EH (cell line): Measurements from ENCODE around the gene TJP2.

Experiments used
- DNase-seq: peaks from one replicate; pipeline ENCODE4 v3.0.0-alpha.2; 2015; ENCODE audit warnings: low read depth

TJP2 gene

DNA sequence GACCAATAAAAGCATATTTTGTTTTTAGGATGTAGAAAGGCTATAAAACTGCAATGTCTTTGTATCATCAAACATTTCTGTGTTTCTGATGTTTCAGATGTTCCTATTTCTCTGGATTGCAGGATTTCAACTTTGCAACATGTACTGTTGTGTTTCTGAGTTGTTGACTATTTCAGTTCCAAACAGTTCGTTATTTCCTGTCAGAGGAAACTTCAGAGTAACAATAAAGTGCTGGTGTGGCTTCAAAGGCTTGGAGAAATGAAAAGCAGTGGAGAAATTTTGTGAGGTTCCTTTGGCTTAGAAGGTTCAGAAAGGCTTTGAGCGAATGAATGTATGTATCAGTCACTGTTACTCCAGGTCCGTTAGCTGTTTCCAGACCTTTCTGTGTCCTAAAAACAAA lies 17.2 kb downstream of the TJP2 start:
- DNase-seq, result no peak

DNA sequence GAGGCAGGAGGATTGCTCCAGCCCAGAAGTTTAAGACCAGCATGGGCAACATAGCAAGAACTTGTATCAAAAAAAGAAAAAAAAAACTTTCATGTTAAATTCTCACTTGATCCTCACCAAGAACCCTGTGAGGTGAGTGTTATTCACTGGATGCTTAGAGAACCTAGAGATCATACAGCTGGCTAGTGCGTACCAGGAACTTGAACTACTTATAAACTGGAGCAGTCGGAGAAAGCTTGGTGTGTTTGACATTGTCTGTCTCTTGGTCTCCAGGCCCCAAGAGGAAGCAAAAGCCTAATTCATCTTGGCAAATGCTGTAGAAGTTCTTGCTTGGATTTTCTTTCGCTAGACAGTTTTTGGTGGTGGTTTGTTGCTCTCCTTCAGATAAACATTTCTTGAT lies 18.1 kb downstream of the TJP2 start:
- DNase-seq, result no peak

DNA sequence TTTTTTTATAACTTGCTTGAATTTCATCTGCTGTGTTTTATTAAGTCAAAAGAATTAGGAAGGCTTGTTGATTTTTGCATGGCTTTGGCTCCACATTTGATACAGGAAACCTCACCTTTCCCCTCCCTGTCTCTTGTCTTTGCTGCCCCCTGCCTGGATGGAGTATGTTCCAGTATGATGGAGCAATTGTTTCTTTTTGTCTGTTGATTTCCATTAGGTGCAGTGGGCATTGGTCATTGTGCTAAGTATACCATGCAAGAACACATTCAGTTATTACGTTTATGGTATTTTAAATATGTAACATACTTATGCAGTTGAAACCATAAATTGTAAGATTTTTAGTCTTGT lies 19.6 kb downstream of the TJP2 start:
- no peak for DNase-seq

DNA sequence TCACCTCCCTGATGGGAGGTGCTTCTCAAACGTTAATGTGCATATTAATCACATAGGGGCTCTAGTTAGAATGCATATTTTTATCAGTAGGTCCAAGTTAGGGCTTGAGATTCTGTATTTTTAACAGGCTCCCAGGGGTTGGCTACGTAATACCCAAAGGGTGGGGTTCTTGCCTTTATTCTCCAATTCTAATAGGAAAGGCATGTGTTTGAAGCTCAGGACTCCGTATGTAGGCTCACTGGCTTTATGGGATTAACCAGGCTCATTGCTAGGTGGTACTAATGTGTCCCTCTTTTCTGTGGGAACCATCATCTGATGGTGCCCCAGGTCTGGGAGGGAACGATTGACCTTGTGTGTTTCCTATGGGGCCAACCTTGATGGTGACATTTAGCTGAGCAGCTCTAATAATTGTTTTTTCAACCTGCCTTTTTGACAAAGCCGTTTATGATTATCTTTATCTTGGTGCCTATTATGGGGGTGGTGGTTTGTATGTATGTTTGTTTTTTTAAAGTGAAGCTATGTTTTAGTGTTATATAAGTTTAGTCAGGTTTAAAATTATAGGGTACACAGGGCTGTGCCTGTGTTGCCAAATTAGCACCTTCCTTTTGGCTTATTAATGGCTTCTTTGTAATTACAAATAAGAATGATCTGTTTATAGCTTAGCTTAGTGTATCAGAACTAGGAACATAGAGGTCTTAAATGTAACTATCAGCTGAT lies 20.8 kb downstream of the TJP2 start:
- DNase-seq, result no peak

DNA sequence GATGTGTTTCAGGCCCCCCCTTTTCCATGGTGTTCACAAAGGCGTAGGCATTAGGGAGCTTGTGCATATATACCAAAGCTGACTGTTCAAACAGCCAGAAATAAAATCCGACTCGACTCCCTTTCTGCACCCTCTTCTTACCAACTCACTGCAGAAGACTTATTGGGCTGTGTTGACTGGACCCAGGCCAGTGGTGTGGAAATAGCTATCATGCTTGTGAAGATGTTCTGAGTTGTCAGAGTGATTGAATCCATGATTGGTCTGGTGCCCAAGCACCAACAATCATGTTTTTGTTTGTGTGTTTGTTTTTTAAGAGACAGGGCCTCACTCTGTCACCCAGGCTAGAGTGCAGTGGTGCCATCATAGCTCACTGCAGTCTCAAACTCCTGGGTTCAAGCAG lies 21.6 kb downstream of the TJP2 start:
- peak; percentile 14 for DNase-seq

DNA sequence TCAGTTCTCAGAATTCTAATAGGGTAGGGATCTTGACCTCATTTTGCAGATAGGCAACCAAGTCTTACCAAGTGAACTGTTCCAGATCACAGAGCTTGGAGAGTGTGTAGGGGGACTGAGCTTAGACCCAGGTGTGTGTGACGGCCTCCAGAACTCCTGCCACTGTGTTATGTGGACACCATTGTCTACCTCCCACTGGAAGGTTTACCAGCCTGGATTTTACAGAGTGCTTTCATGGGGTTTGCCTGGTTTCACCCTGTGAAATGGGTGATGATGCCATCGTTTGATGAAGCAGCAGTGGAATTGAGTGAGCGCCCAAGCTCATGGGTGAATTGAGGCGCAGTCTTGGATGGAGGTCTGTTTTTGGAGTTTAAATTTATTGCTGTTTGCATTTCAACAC lies 23.6 kb downstream of the TJP2 start:
- no peak for DNase-seq

DNA sequence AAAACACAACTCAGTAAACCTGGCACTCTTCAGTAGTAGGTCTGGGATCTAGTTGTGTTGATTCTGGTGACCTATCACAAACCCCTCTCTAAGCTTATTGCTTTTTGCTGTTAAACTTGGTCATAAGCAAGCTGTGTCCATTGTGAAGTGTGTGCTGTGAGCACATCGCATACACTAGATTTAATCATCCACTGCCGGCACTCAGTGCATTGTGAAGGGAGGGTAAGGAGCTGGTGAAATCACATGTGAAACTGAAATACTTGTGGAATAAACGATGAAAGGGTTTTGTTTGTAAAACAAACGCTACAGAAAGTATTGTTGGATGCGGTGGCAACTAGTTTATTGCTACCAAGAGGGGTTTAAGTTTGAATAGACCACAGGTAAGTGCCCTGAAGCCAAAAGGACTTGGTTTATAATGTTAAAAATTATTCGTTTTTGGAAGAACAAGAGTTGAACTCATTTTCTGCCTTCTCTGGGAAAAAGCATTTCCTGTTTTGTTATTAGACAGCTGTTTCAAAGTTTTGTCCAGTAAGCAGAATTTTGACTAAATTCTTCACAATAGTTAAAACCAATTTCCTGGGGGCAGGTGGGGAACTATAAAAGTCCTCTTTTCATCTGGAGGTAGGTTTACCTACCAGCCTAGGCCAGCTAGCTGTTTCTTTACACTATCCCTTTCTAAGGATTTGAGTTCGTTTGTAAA lies 24.6 kb downstream of the TJP2 start:
- no peak for DNase-seq

DNA sequence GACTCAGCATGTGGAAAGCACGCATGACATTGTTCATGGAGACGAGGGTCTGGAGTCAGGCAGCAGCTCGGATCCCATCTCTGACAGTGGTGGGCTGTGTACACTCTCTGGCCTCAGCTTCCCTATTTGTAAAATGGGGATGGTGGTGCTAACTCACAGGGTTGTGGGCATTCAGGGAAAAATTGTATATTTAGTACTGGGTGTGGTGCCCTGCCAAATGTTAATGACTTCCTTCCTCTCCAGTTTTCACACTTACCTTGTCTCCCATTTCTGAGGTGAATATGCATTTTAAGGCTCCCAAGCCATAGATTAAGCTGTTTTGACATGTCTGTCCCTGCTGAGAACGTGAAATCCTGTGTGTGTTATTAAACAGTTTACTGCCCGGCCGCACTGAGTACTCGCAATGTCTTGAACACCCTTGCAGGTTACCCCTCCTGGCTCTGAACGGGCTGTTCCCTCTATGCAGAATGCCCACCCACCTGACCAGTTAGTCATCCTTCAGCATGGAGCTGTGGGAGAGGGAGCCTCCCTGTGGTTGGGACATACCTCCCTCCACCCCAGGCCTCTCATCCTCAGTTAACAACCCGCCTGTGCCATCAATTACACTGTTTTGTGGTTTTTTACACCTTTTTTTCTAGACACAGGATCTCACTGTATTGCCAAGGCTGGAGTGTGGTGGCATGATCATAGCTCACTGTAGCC lies 25.8 kb downstream of the TJP2 start:
- DNase-seq, result peak; percentile 13

DNA sequence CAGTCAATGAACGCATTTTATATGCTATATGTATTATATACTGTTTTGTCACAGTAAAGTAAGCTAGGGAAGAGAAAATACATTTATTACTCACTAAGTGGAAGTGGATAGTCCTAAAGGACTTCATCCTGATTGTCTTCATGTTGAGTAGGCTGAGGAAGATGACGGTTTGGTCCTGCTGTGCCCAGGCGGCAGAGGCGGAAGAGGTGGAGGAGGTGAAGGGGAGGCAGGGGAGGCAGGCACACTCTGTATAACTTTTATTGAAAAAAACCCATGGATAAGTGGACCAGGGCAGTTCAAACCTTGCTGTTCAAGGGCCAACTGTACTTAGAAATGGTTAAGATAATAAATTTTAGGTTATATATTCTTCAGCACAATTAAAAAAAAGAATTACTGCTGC lies 28.5 kb downstream of the TJP2 start:
- DNase-seq, result no peak

DNA sequence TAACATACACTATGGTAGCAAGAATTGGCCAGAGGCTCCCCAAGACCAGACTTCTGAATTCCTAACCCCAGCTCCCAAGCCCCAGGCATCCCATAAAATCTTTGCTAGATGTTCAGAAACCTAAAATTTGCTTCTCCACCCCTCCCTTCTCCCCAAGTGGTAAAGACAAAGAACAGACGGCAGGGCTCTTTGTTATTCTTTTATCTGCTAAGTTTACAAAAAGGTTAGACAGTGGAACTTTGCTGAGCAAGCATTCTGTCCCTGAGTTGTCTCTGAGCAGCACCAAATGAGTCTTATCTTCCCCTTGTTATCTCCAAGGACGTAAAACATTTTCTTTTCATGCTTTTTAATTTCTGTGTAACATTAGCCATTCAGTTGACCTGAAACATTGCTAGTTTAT lies 30.2 kb downstream of the TJP2 start:
- no peak for DNase-seq

DNA sequence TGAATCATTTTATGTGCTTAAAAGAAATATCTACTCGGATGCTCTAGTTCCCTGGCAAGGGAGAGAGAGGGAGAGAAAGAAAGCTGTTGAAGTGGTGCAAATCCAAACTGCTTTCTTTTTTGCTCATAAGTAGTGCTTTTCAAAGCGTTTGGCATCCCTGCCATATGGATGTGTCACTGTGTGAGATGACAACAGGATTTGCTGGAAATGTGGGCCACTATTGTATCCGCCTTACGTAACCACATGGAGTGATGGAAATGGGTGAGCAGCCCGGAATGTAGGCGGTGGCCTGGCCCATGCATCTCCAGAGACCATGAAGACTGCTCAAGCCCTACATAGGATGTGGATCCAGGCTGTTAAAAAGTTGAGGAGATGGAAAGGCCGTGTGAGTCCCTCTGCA lies 30.8 kb downstream of the TJP2 start:
- DNase-seq, result peak; percentile 47

DNA sequence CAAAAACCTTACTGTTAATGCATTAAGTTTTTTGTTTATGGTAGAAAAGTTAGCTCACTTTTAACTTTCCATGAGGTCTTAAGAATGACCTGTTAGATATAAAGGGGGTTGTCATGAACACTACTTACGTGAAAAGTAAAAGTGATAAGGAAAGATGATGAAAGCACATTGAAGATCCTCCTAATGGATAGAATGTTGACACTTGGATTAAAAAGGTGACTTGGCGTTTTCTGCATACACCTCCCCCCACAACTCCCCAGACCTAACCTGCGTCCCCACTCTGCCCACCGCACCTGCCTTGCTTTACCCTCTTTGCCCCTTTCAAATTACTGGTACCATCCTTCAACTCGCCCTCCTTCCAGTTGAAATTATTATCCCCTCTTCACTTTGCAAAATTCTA lies 32.0 kb downstream of the TJP2 start:
- DNase-seq, result no peak

DNA sequence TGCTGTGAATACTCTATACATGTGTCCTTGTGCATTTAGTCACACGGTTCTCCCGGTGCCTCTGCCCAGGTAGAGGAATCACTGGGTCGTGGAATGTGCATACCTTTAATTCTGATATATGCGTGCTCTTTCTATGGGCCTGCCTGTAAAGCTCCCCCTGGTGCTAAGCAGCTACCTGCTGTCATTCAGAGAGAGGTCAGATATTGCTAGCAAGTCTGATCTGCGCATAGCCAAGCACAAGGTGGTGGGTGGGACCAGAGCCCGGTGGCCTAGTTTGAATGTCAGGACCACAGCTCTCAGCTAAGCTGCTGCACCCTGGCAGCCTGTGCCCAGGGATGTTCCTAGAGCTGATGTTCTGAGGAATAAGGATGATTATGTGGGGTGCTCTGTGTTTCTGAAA lies 33.4 kb downstream of the TJP2 start:
- DNase-seq, result no peak

DNA sequence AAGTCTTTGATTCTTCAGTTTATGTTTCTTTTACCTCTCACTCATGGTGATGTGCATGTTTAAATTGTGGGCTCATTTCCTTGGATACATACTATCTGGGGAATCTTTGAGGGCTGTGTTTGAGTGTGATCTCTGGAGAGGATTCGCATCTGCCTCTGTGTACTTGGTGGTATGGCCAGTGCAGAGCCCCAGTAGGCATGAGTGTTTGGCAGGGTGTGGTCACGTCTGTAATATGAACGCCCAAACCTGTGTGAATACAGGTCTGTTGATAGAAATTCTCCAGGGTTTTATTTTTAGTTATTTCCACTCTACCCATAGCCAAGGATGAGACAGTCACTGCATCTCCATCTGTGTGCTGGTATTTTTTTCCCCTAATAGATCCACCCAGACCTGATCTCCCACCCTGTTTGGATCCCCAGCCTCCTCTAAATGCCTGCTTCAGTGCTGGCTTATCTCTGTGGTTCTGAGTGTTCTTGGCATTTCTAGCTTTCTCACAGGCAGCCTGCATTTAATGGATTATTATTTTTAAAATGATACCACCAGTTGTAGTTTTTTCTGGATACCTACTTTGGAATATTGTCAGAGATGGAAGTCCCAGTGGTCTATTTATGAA lies 37.5 kb downstream of the TJP2 start:
- no peak for DNase-seq

DNA sequence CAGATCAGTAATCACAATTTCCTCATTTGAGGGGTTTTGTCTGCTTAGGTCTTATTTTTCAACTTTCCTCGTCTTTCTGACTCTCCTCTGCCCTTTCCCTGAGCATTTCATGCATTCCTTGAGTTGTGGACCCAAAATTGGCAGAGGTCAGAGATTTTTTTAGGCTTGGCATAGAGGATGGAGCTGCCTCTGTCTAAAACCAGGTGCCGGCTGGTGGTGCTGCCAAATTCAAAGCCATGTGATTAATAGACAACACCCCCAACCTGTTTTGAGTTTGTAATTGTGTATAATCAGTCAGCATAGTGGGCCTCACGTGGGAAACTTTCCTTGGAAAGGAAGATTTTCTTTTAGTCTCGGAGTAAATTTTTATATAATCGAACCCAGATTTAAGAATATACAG lies 39.6 kb downstream of the TJP2 start:
- no peak for DNase-seq

DNA sequence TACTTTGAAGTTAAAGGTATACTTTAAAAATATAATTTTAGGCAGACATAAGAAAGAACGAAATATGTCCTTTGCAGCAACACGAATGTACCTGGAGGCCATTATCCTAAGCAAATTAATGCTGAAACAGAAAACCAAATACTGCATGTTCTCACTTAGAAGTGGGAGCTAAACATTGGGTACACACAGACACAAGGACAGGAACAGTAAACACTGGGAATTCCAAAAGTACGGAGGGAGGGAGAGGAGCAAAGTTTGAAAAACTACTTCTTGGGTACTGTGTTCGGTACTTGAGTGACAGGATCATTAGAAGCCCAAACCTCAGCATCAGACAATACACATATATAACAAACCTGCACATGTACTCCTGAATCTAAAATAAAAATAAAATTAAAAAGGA lies 40.9 kb downstream of the TJP2 start:
- no peak for DNase-seq

DNA sequence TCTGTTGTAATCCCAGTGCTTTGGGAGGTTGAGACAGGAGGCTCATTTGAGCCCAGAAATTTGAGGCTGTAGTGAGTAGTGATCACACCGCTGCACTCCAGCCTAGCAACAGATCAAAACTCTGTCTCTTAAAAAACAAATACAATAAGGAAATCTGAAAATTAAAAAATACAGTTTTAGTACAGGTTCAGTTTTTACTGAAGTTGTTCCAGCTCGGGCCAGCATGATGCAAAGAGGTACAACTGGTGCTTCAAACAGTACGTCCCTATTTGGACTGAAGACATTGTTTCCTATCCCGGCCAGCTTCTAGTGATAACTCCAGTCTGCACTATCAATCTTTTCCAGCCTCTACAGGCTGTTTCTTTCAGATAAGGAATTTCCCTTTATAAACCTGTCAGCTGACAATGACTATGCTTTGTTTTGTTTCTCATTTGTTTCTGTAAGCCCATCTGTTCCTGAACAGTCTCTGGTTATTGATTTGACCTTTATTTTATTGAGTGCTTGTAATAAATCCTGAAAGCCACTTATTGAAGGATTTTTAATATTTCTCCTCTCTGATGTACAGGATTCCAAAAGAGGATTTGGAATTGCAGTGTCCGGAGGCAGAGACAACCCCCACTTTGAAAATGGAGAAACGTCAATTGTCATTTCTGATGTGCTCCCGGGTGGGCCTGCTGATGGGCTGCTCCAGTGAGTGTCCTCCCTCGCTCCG lies 41.9 kb downstream of the TJP2 start:
- DNase-seq, result no peak

DNA sequence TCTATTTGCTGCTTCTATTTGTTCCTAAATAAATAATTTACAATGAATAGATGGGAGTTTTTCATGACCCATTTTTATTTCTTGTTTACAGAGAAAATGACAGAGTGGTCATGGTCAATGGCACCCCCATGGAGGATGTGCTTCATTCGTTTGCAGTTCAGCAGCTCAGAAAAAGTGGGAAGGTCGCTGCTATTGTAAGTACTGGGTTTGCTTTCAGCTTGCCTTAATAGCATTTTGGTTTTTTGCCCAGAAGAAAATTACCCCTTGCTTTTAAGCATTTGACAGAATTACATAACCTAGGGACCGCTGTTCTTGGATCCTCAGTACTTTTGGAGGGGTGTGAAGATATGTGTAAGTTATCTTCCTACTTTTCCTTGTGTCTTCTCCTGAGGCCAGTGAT lies 44.1 kb downstream of the TJP2 start:
- DNase-seq, result no peak

DNA sequence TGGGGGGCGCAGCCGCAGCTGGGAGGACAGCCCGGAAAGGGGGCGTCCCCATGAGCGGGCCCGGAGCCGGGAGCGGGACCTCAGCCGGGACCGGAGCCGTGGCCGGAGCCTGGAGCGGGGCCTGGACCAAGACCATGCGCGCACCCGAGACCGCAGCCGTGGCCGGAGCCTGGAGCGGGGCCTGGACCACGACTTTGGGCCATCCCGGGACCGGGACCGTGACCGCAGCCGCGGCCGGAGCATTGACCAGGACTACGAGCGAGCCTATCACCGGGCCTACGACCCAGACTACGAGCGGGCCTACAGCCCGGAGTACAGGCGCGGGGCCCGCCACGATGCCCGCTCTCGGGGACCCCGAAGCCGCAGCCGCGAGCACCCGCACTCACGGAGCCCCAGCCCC lies 47.0 kb downstream of the TJP2 start:
- no peak for DNase-seq

DNA sequence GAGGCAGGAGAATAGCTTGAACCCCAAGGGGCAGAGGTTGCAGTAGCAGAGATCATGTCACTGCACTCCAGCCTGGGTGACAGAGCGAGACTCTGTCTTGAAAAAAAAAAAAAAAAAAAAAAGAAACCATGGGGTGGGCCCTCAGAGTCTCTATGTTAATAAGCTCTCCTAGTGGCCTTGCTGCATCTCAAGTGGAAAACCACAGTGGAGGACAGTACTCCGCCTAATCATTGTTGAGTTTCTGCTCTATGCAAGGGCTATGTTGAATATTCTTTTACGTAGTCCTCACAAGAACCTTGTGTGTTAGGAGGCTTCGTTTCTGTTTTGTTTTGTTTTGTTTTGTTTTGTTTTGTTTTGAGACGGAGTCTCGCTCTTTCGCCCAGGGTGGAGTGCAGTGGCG lies 48.9 kb downstream of the TJP2 start:
- no peak for DNase-seq

DNA sequence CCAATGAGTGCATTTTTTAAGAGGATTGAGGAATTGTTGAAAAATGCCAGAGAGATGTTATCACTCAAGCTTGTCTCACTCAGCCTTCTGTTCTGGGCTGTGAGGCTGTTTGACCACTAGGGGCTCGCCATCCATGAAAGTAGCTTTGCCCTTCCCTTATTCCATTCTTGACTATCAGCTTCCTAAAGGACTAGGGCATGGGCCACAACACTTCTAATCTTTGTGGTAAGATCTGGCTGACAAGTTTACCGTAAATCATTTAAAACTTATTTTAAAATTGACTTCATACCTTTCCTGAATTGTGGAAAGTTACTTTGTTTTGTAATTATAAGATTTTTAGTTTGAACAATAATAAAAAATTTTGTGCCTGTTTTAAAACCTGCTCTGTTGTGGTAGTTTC lies 49.5 kb downstream of the TJP2 start:
- peak; percentile 83 for DNase-seq

DNA sequence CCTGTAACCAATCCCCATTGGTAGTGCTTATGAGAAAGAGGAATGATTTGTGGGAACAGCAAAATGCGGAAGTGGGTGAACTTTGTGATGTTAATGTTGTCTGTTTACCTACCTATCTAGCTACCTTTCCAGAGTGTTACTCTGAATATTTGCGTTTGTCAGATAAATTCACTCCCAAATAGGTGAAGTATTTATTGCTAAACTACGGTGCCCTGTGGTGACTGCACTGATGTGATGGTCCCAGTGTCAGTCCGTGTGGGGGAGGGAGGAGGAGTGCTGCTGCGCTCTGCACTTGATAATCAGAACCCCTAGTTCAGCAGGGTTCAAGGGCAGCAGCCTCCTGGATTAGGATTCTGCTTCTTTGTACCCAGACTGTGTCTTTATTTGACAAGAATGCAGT lies 55.3 kb downstream of the TJP2 start:
- DNase-seq, result no peak

DNA sequence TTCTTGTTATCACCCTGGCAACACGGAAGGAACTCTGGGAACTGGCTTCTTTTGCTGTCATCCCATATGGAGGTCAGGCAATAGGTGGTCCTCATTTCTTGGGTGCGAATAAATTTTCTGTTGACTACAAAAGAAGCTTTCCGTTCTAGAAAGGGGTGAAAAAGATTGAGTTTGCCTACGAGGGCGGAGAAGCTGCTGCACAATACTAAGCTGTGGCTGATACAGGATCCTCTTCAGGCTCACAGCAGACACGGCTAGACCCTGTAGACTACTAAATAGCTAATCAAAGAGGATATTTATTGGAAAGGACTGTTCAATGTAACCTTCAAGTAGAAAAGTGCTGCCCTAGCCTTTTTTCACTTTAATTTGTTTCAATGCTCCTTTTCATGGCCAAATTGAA lies 58.1 kb downstream of the TJP2 start:
- DNase-seq, result no peak
